Activated T-cell treated with anti-CD3 and anti-CD28 coated beads, Interleukin-2, amount 50 U/mL, for 48 hours (primary cell): ENCODE results near the gene C6orf132.

Experiments used
- DNase-seq, 2 experiments: peaks; one replicate each; pipeline ENCODE4 v3.0.0-alpha.2; 2020

Gene C6orf132

DNA sequence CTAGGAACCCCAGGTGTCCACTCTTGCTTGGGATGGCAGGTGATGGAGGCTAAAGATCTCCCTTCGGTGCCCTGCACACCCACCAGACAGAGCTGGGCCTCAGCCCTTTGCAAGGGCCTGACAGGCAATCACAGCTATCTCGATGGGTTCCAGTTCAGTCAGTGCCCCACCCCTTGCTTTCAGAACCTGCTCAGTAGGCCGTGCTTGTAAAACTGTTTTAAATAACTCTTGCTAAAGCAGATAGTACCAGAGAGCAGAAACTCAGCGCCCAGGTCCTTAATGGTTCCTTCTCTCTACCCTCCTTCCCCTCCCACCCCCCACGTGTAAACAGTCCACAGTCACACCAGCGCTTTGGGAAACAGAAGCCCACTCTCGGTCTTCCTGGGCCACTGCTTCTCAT lies 39.2 kb downstream of the C6orf132 start:
- no peak for DNase-seq

DNA sequence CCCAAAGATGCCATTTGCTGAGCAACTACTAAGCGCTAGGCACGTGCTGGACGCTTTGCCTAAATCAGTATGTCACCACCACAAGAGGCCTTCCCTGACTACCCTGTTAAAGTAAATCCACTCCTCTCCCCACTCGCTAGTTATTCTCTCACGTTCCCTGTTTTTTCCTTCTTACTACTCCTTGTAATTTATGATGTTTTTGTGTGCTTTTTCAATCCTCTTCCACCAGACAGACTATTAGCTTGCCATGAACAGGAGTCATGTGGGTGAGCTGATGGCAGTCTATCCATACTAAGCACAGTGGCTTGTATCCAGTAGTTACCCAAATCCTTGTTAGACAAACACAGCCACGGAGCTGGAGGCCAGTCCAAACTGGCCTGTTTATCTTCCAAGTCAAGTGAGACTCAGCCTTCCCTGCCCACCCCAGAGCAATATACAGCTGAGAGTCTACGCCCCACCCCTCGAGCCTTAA lies 41.2 kb downstream of the C6orf132 start:
- DNase-seq: no peak

DNA sequence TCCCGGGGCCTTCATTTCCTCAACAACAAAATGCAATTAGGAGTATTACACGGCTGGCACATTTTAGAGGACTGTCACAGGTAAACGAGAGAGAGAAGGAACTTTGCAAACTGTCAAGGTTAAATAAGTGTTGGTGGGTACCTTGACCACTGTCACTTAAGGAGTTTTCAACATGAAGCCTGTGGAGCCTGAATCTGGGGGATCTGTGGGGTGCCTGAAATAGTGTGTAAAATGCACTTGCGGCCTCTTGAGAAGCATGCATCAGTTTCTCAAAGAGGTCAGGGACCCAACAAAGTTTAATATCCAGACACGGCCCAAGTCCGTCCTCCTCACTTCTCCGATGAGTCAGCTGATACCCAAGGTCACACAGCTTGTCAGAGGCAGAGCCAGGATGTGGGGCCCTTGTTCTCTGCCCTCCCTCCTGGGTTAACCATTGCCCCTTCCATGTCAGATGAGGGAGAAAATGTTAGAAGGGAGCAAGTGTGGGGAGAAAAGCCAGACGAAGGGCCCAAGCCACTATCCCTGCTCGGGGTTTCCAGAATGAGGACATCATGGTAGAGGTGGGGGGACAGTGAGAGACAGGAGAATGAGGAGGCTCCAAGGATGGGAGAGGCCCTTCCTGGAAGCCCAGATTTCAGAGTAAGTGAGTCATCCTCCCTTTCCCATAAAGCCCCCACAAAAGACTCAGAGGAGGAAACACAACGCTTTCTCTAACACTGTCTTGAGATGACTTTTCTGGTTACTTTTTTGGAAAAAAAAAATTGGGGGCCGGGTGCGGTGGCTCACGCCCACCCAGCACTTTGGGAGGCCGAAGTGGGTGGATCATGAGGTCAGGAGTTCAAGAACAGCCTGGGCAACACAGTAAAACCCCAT lies 42.2 kb downstream of the C6orf132 start:
- DNase-seq: peak; percentile 78 to 80

DNA sequence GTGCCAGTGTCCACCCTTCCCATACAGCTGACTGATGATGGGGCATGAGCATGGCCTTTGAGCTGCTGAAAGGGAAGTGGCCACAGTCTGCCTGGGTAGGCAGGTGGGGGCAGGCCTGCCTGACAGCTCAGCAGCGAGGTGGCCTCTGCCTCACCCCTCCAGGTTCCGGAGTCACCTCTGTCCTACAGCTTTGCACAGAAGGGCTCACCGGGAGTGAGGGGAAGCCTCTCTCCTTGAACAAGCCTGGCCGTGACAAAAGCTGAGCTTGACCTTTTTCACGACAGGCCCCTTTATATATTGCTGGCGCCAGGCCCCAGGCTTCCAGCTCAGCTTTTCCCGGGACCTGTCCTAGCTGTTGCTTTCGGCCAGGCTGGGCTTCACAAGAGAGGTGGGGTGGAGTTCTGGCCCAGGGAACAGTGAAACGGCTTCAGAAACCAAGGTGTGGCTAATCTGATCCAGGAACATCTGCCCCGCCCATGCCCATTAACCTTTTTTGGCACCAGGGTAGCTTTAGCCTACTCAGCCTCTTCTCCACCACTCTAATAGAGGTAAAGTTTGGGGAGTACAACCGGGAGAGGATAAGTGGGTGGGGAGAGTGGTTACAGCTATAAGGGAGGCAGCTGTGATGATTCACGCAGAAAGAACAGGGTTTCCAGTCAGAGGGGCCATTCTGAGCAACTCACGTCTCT lies 42.9 kb downstream of the C6orf132 start:
- peak; percentile 64 to 72 for DNase-seq

DNA sequence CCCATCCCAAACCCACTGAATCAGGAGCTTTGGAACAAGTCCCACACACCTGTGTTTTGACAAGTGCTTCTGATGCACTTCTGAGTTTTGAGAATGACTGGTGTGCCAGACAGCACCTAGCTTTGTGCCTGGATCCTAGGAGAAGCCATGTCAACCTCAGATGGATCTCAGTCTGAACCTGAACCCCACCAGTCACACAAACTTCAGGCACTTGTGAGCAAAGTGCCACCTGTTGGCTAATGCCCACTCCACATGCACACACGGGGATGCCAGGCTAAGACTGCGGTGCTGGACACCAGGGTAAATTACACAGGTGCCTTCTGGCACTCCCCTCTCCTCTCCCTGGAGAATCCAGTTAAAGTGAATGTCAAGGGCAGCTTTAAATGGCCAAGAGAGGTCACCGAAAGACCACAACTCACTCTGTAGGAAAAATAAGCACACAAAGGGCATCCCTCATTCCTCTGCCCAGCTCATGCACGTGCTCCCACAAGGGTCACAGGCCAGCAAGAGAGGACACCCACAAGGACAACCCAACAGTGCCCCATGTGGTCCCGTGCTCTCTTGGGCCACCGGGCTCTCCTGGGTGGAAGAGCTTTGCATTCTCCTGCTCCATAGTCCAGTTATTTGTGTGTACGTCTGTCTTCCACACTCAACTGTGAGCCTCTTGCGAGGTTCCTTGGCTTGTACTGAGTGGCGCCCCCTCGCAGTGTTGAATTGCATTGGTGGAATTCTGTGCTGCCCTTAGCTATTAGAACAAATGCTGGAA lies 46.5 kb downstream of the C6orf132 start:
- no peak for DNase-seq

DNA sequence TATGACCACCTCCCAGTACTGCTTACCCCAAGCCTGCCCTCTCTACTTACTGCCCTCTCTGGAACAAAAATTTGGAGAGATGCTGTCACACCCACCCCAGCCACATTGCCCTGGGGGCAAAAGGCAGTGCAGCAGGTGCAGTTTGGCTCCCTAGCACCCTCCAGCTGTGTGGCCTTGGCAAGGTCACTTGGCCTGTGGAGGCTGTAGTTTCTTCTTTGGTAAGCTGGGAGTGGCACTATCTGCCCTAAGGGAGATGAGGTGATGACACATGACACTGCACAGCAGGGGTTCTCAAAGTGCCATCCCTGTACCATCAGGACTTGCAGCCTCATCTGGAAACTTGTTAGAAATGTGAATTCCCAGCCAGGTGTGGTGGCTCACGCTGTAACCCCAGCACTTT lies 47.3 kb downstream of the C6orf132 start:
- DNase-seq: no peak

DNA sequence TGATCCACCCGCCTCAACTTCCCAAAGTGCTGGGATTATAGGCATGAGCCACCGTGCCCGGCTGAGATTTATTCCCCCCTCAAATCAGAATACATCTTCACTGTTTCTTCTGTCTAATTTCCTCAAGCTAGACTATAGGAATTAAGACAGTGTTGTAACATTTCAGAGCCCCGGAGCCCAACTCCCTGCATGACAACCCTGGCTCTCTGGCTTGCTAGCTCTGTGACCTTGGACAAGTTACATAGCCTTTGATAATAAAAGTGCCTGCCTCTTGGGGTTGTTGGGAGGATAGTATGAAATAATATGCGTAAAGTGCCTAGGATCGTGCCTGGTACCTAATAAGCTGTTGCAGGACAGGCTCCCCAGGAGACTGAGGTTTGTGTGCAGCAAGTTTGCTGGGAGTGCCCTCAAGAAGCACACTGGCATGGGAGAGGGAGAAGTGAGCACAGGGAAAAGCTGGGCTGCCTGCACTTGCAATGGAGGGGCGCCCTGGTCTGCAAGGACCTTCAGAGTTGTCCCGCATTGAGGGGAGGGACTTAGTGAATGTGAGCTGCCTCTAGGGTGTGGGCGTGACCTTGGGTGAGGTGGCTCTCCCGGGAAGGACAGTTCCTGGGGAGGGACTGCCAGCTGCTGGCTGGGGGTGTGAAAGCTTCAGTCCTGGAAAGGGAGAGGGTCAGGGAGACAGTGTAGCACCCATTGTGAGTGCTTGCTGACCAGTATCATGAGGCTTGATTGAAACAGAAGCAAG lies 48.7 kb downstream of the C6orf132 start:
- no peak for DNase-seq

DNA sequence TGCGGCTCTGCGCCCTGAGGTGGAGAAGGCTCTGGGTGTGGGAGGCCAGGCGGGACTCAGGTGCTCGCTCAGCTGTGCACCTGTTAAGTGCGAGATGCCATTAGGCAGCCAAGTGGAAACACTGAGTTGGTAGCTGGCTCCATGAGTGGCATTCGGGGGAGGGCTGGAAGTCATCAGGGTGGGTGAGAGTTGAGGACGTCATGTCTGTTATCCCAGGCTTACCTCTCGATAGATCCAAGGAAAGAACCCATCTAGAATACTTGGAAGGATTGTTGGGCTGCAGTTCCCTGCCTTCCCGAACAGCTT lies 50.7 kb downstream of the C6orf132 start:
- no peak for DNase-seq

DNA sequence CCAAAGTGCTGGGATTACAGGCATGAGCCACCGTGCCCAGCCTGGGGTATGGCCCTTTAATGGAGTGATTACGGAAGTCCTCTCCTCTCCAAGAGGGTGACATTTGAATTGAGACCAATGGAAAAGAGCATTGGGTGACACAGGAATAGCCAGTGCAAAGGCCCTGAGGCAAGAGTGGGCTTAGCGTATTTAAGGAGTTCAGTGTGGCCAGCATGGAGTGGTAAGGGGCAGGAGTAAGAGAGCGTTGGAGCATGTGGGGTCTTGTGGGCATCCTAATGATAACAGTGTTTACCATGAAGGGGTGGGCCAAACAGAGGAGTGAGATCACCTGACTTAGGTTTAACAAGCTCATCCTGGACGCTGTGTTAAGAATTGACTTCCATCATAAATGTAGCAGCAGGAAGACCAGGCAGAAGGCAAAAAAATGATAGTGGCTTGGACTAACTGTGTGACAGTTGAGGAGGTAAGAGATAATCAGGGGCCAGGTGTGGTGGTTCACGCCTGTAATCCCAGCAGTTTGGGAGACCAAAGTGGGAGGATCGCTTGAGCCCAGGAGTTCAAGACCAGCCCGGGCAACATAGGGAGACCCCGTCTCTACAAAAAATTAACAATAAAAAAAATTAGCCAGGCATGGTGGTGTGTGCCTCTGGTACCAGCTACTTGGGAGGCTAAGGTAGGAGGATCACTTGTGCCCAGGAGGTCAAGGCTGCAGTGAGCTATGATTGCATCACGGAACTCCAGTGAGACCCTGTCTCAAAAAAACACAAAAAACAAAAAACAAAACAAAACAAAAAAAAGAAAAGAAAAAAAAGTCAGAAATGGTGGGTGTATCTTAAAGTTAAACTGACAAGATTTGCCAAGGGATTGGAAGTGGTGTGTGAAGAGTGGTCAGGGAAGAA lies 51.4 kb downstream of the C6orf132 start:
- no peak for DNase-seq

DNA sequence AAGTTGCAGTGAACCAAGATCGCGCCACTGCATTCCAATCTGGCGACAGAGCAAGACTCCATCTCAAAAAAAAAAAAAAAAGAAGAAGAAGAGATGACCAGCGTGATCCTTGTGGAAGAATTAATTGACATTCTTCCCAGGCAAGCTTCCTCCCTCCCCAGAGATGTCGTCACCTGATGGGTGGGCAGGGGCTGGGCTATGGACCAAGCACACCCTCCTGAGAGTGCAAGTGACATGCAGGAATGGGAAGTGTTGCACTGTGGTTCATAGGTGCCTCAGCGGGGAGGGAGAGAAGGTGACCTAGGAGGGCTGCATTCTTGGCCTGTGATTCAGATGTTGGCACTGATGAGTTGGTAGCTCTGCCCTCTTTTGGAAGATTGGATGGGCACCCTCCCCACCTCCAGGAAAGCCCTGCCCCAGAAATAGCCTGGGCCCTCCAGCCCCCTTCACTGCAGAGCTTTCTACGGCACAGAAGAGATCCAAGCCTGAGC lies 54.3 kb downstream of the C6orf132 start:
- DNase-seq: no peak

DNA sequence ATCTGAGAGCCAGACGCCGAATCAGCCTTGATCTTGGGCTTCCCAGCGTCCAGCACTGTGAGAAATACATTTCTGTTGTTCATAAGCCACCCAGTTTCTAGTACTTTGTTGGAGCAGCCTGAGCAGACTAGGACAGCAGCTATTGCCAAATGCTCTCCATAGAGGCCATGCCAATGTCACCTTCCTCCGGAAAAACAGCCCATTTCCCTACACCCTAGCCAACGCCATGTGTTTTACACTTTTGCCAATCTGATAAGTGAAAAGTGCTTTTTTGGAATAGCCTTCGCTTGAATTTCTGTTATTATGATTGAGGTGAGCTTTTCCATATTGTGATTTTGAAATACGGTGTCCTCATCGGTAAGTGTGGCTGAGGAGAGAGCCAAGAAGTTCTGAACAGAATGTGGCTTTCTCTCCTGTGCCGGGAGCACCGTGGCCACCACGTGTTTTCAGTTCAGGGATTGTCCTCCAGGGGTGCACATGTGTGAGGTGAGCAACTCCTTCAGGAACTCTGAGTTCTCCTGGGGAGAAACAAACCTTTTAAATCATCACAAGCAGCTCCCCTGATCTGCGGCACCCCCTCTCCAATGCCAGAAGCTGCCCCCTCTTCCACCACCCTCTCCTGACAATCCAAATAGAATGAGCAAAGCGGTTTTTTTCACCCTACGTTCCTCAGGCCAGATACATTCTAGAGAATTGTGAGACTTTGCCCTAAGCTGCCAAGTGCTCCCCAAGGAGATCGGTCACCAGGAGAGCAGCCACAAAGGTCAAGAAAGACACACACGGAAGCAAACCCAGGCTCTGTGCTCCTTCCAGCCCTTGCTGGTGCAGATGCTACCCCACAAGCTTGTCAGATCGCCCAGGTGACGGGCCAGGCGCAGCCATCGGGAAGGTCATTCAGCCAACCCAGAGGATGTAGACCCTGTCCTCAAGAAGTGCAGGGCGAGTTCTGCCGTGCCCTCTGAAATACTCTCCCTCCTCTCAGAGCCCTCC lies 56.1 kb downstream of the C6orf132 start:
- DNase-seq: no peak

DNA sequence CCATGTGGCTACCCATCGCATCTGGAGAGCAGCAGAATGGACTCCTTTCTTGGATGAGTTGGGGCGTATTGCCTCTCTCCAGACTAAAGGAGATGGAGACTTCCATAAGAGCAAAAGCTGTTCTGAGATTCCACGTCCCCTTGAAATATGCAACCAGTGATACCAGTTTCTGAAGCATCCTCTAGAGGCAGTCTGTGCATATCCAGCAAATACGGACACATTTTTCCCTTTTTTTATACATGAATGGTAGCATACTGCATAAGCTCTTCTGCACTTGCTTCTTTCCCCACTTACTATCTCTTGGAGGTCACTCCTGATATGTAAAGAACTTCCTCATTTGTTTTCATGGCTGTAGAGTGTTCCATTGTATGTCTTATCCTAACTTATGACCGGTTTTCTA lies 57.5 kb downstream of the C6orf132 start:
- no peak for DNase-seq

DNA sequence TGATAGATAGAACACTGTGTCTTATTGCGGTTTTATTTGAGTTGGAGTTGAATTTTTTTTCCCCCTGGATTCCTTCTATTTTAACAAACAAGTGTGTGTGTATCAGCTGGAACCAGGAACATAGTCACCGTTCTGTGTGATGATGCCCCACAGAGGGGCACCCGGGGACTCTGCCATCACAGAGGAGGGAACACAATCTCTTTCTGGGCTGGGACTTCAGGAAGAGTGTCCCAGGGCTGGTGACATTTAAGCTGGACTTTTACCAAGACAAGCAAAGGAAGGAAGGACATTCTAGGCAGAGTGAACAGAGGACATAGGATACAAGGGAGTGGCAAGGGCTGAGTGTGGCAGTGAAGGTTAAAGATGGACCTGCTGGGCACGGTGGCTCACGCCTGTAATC lies 58.9 kb downstream of the C6orf132 start:
- no peak for DNase-seq

DNA sequence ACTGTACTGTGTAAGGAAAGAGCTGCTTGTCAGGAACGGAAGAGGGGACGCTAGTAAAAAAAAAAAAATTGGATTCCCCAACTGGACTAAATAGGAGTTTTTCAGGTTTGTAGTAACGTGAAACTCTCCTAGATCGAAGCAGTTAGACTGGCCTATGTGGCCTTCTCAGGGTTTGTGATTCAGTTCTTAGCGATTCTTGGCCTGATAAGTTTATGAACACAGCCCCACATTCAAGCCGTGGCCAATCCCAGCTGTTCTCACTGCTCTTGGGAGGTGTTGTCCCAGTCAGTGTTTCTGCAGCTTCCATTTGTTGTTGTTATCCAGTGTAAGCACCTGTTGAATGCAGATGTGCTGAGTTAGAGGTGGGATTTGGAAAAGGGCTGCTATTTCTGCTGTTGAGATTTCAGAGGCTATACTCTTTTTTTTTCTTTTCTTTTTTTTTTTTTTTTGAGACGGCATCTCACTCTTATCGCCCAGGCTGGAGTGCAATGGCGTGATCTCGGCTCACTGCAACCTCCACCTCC lies 62.4 kb downstream of the C6orf132 start:
- DNase-seq: no peak

DNA sequence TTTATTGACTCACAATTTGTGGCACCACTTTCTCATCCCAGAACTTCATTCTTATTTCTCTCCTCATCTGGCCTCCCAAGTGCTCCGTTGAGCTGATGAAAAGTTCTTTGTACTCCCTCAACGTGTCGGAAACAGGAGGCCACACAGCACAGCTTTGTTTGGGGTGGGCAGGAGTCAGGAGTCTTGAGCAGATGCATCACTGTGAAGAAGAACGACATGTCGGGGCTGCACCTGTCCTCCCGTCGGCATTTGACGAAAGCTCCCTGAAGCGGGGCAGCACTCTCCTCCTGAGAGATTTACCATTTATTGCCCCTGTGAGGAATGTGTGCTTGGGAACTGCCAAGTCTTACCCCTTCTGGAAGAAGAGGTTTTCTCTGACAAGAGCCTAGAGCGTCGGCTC lies 64.0 kb downstream of the C6orf132 start:
- DNase-seq: no peak

DNA sequence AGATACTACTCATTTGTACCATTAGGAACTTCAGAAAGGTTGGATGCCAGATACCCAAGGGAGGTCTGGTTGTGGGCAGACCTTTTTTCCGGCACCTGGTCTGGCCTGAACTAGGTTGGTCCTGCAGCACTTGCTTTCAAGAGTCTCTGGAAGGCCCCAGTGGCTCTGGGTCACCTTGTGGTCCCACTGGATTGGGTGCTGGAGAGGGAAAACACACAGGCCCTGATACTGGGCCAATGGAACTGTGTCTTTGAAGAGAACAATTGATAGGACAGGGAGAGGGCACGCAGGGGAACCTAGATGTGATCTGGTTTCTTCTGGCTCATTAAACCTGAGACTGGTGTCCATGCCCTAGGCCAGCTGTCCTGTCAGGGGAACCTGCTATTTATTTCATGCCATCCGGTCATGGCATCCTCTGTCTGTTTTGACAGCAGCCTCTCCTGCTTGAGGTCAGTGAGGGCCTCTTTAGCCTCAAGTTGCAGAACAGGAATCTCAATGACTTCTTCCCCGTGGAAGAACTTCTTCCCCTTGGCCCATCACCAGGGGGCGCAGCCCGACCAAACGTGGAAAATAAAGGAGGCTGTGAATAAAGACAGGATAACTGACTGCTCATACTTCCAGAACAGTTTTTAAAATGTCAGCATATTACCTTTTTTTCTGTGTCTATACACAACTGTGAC lies 67.1 kb downstream of the C6orf132 start:
- peak; percentile 80 to 84 for DNase-seq

DNA sequence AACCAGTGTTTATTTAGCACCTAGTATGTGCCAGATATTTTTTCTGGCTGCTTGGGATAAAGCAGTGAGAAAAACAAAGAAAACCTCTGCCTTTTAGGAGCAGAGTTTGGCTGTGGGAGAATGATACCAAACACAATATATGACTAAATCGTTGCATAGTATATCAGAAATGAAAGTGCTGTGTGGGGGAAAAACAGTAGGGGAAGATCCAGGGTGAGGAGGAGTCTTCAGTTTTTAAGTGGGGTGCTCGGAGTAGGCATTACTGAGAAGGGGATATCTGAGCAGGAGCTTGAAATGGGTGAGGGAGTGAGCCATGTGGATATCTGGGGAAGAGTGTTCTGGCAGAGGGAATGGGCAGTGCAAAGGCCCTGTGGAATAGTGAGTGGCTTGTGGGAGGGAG lies 69.1 kb downstream of the C6orf132 start:
- no peak for DNase-seq

DNA sequence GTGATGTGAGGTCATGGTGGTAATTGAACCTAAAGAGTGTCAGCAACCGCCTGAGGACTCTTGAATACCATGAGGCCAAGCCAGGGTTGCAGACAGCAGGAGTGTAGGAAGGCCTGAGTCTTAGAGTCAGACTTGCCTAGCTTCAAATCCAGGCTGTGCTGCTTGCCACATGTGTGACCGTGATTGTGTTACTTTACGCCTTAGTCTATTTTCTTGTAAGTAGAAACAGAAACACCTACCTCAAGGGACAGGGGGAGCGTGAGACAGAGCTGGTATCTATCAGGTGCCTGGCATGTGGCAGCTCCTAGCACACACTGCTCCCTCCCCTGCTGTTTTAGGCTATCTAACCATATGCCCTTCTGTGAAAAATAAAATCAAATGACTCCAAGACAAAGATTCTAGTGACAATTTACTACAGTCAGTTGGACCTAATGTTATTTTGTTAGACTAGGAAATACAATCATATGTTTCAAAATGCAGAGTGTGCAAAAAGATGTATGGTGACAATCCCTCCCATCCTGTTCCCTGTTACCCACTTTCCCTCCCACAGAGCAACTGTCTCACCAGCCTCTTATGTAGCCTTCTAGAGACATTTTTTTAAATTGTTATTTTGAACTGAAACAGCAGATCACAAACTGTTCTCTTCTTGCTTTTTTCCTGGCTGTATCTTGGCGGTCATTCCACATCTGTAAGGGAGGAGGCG lies 70.4 kb downstream of the C6orf132 start:
- no peak for DNase-seq
